NCI-H2171 (cell line): ENCODE measurements around the gene YES1.
A peak's percentile ranks its signal among the peaks of the same experiment; 100 is the strongest.
"Not testable (repeated sequence)": the region's sequence is repeated elsewhere in the genome, so short reads cannot be mapped to it uniquely, and the experiment has no call there.

Experiments
- DNase-seq: peaks from one replicate; lab custom pipeline; 2025; lab: John Stamatoyannopoulos, UW

Gene YES1

DNA sequence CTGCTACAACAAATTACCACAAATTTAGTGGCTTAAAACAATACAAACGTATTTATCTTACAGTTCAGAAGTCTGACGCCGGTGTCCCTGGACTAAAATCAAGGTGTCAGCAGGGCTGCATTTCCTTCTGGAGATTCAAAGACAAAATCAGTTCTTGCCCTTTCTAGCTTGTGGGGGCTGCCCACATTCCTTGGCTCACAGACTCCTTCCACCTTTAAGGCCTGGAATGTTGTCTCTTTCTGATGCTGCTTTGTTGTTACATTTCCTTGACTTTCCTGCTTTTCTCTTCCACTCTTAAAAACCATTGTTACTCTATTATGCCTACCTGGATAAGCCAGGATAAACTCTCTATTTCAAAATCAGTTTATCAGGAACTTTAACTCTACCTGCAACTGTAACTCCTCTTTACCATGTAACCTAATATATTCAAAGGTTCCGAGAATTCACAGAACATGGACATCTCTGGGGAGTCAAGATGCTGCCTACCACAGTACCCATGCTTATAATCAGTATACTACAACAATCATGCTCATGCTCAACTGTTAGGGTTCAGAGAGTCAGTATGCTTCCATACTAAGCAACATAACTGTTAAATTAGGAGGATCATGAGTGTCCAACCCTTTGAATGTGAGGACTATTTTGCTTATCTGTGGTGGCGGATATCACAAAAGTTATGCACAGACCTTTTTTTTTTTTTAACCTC, 27.4 kb downstream of the YES1 start:
- no peak for DNase-seq

DNA sequence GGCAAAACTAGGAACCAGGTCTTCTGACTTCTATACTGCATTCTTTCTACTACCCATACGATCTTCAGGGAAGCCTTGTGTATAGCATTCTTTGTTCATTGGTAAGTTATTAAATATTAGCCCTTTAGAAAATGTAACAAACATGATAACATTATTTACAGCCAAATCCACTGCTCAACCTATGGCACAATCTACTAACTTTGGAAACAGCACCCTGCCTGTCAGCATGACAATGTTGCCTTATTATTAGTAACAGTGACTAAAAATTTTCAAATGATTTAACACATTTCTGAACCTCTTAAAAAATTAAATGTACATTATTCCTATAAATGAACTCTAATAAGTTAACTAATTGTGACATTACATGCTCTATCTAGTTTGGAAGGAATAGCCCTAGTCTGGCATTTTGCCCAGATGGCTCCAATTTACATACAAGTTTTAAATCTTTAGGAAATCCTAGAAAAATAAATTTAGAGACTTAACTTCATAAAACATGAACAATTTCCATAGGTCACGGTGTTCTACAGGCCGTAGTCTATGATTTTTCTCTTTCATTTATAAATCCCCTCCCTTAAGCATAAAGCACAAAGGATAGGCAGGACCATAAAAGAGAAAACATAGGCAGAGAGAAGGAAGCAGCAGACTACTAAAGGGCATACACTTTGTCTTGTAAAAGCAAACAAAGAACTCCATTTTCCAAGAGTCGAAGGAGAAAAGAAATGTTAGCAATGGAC, 33.7 kb downstream of the YES1 start:
- DNase-seq, result no peak

DNA sequence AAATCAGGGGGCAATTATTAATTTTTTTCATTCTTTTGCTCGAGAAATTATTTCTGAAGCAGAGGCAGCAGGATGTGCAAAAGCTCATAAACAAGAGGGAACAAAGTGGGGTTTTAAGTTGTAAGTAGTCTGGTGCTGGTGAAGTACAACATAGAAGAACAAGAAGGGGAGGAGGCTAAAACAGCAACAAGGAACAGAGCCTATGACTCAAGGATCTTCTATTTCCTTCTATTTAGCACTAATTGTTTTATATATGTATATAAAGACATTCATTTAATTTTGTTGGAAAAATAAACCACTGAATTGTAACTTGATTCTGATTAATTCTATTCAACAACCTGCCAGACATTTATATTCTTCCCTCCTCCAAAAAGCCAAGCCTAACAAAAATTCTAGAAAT, 35.0 kb downstream of the YES1 start:
- DNase-seq, result no peak

DNA sequence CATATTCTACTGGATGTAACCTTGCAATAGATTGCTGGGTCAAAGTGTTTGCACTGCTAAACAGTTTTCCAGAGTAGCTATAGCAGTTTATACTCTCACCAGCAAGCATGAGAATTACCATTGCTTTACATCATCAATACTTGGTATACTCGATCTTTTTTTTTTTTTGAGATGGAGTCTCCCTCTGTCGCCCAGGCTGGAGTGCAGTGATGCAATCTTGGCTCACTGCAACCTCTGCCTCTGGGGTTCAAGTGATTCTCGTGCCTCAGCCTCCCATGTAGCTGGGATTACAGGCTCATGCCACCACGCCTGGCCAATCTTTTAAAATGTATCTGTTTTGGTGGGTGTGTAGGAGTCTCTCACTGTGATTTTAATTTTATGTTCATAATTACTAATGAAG, 36.0 kb downstream of the YES1 start:
- DNase-seq, result not testable (repeated sequence)

DNA sequence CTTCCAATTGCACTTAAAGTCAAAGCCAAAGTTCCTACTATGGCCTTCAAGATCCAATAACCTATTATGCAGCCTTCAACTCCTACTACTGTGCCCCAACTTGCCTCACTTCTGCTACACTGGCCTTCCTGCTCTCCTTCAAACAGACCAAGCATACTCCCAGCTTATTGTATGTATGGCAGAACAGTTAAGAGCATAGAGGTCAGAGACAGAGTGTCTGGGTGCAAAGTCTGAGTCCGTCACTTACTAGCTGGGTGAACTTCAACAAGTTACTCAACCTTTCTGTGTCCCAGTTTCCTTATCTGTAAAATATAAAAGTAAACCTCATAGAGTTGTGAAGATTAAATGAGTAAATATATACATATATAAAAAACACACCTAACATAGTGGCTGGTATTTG, 37.2 kb downstream of the YES1 start:
- DNase-seq, result no peak

DNA sequence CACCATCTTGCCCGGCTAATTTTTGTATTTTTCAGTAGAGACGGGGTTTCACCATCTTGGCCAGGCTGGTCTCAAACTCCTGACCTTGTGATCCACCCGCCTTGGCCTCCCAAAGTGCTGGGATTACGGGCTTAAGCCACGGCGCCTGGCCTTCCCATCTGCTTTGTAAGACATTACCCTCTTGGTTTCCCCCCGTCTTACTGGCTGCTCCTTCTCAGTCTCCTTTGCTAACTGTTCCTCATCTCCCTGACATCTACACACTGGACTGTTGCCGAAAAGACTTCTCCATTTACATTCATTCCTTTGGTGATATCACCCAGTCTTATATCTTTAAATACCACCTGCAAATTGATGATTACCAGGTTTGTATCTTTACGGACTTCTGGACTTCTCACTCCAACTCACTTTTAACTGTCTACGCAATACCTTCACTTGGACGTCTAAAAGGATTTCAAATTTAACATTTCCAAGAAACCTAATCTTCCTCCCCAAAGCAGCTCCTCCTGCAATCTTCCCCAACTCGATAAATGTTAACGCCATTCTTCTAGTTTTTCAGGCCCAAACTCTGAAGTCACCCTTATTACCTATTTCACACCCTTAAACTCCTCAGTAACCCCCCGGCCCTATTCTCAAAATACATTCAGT, 37.9 kb downstream of the YES1 start:
- DNase-seq, result no peak

DNA sequence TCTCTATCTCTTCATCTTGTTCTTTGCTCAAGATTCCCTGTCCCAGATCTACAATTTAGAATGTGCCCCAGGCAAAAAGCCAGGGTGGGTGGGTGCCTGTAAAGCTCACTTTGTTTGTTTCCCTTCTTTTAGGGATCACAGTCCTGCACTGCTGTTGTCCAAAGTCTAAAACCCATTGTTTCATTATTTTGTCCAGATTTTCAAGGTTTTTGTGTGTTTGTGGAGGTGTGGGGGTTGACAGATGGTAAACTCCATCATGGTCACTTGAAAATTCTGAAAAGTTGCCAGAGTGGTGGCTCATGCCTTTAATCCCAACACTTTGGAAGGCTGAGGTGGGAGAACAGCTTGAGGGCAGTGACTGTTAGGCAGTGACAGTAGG, 41.5 kb downstream of the YES1 start:
- no peak for DNase-seq

DNA sequence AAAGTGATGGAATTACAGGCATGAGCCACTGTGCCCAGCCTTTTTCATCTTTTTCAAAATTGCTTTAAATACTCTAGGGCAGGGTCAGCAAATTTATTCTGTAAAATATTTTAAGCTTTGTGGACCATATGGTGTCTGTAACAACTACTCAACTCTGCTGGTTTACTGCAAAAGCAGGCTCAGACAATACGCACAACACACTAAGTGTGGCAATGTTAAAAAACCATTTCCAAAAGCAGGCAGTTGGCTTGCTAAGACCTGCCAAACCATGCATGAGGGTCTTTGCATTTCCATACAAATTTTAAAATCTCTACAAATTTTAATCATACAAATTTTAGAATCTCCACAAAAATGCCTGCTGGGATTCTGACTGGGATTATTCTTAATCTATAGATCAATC, 44.1 kb downstream of the YES1 start:
- no peak for DNase-seq

DNA sequence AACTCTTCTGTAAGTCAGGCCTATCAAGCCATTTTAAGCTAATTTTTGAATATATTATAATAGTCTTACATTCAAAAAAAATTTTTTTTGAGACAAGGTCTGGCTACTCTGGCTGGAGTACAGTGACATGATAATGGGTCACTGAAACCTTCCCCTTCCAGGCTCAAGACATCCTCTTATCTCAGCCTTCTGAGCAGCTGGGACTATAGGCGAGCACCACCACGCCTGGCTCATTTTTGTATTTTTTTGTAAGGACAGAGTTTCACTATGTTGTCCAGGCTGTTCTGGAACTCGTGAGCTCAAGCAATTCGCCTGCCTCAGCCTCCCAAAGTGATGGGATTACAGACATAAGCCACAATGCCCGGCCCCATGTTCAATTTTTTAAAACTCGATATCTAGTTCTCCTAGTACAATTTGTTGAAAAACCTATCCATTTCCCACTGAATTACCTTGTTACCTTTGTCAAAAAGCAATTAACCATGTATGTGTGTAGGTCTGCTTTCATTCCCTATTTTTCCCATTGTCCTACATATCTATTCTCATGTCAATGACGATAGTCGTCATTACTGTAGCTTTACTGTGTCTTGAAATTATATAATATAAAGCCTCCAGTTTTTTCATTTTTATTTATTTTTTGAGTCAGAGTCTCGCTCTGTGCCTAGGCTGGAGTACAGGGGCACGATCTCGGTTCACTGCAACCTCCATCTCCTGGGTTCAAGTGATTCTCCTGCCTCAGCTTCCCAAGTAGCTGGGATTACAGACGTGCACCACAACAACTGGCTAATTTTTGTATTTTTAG, 44.8 kb downstream of the YES1 start:
- DNase-seq, result no peak

DNA sequence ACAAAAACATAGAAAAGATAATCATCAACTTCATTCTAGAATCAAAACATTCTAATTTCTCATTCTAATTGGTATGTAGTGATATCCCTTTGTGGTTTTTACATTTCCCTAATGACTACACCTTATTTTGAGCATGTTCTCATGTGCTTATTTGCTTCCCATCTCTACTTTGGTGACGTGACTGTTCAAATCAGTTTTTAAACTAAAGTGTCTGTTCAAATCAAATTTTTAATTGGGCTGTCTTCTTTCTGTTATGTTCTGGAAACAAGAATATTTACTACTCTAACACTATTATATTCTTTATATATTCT, 45.5 kb downstream of the YES1 start:
- no peak for DNase-seq

DNA sequence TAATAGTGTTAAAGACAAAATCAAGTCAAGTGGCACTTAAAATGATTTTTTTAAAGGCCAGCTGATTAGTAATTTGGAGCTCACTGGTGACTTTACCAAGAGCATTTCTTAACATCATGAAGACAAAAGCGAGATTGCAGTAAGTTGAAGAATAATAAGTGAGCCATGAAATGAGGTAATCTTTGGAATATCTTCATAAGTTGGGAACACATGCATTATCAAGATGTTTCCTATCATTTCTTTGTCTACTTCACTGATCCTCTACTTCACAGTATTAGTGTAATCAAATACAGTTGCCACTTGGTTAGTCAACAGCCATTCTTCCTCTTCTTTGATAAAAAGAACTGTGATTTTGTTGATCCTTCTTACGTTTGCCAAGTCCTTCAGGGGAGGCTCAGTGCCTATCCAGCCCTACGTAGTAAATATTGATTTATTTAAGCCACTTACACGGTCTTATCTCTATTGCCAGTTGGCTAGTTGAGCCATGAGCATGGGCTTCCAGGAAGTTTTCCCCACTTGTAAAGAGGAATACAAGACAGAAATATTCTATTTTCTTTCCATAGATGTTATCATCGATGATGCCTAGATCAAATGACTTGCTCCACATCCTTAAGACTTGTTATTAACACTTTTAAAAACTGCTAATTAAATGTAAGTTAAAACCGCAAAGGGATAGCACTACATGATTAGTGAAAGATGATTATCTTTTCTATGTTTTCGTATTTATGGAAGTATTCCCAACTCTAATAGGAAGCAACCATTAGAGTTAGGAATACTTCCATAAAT, 46.1 kb downstream of the YES1 start:
- DNase-seq, result no peak

DNA sequence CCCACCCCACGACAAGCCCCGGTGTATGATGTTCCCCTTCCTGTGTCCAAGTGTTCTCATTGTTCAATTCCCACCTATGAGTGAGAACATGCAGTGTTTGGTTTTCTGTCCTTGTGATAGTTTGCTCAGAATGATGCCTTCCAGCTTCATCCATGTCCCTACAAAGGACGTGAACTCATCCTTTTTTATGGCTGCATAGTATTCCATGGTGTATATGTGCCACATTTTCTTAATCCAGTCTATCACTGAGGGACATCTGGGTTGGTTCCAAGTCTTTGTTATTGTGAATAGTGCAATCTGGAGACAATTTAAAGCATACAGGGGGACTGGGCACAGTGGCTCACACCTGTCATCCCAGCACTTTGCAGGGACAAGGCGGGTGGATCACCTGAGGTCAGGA, 52.2 kb downstream of the YES1 start:
- DNase-seq, result not testable (repeated sequence)

DNA sequence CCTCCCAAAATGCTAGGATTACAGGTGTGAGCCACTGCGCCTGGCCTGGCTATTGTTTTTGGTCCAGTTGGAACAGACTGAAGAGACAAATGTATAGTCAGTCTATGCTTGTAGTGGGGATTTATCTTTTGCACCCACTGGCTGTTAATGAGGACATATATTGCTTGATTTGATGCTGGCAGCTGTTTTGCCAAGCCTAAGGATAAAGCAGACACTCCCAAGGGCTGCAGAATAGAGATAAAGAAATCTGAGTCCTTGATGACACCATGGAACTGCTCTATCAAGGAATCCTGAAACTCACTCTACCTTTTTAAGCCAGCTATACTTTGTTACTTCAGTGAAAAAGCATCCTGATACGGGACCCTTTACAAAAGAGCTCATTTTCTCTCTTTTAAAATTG, 56.5 kb downstream of the YES1 start:
- DNase-seq, result no peak

DNA sequence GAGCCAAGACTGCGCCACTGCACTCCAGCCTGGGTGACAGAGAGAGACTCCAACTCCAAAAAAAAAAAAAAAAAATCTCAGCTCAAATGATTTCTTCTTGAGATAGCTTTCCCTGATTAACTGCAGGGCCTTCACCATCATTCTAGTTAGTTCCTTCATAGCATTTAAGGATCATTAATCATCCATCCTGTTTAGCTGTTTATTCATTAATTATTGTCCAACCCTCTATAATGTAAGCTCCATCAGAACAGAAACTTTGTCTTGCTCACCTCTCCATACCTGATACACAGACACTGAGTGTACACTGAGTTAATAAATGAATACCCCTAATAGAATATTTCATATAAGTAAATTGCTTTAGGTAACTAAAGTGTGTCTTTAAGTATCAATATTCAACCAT, 57.4 kb downstream of the YES1 start:
- no peak for DNase-seq

DNA sequence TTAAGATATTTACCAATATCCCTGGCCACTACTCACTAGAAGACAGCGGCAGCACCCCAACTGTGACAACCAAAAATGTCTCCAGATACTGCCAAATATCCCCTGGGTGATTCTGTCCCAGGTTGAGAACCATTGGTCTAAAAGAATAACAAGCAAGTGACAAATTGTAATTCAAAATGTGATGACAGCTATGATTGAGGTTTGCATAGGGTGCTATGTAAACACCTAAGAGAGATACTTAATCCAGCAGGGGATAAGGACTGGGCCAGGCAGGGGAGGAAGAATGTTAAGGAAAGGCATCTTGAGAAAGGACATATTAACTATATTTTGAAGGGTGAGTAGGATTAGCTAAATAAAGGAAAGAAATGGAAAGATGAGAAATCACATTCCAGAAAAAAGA, 61.6 kb downstream of the YES1 start:
- DNase-seq, result no peak

DNA sequence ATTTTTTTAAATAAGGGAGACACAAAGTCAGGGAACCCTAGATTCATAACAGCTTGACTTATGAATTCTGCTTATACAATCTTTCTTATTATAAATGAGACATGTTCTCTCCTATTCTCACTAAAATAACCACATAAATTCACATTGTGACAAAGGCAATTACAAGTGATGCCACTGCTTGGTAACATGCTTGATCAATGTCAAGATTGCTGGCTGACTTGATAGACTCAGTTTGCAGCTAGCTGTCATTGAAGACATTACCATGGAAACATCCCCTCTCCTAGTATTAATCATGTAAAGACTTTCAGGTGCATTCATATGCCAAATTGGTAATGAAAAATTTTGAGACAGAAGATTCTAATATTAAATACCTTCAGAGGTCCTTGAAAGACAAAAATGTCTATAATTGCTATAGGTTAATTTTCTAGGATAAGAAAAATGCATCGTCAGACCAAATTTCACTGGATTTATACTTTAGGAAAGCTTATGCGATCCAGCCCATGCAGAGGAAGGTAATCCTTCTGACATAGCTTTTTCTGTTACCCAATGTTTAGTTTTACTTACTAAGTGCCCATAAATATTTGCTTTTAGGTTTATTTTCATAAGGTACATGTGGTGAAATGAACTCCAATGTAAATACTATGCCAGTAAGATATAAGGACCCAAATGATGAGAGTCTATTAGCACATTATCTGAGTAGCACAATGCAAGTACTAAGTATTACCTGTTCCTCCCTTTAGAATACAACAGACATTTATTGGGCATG, 67.0 kb downstream of the YES1 start:
- no peak for DNase-seq

DNA sequence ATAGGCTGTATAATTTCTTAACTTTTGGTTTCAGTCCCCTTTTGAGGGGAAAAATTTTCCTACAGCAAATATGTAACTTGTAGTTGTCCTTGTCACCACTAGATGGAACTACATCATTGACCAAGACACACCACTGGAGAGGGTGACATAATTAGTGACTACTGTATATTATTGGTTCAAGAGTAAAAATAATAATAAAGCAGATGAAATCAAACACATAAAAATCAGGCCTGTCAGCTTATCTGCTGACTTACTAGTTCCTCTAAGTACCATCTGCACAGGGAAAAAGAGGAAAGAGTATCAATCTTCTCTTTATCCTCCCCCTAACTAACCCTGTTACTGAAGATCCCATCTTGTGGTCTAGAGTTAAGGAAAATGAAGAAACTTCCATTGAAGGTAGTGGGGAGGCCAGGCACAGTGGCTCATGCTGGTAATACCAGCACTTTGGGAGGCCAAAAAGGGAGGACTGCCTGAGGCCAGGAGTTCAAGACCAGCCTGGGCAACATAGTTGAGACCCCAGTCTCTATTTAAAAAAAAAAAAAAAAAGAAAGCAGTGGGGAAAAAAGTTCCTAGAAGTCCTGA, 70.0 kb downstream of the YES1 start:
- peak; percentile 2 for DNase-seq

DNA sequence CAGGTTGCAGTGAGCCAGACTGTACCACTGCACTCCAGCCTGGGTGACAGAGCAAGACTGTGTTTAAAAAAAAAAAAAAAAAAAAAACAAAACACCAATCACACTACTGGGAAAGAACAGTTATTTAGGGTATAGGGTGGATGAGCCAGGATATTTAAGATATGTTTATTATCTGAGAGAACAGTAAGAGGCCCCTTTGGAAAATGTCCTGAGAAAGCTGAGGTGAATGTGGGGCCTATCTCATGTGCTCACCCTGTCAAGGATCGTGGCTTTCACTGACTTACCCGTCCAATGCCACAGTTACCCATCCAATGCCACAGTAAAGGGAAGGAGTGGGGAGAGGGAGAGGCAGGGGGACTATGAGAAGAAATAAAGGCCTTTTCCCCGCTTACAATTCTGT, 79.7 kb downstream of the YES1 start:
- no peak for DNase-seq

DNA sequence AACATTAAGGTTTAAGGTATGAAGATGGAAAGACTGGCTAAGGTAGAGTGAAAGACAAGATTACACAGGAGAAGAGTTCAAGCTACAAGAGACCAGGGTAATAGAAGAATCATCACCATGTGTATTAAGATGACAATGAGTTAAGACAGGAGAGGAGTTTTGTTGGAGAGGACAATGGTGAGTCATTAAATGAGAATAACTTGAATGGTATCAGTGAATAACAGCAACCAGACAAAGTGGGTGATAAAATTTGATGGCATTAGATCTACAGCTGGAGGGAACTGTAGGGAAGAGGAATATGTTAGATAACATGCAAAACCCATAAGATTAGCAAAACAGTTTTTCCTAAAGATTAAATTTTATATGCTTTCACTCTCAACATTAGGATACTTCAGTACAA, 80.9 kb downstream of the YES1 start:
- DNase-seq, result no peak

DNA sequence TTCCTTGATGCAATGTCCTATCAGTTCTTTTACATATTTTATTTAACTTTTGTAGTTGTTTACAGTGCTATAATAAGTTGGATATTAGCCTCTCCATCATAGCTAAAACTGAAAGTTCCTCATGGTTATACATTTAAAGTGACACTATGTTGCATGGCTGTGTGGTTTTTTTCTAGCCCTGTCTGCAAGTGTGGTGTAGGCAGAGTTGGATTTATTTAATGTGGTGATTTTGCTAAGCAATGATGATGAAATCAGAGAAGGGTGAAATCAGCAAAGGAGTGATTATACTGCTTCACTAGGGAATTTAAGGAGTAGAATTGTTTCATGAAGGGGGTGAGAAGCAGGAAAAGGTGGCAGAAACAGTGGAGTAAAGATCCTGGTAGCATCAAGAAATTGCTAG, 81.3 kb downstream of the YES1 start:
- DNase-seq, result no peak

DNA sequence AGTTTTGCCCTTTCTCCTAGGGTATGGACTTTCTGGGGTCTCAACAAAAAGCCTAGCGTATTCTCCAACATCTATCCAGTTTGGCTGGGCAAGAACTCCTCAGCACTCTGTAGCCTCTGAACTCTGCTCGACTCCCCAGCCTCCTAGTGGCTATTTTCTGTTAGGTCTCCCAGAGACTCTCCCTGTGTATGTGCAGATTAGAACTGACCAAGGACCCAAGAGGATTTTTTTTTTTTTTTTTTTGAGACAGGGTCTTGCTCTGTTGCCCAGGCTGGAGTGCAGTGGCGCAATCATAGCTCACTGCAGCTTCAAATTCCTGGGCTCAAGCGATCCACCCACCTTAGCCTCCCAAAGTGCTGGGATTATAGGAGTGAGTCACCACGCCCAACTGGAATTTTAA, 81.9 kb downstream of the YES1 start:
- not testable (repeated sequence) for DNase-seq
